Neural progenitor cell (in vitro differentiated cells): ENCODE results near the gene PRKCE. TPM values are rescaled to one million over a fixed set of nuclear protein-coding genes. Genes with fewer than 3 reads are reported as not detected.

Experiments used
- DNase-seq: peaks from one replicate; pipeline ENCODE4 v3.0.0-alpha.2; 2016; ENCODE audit warnings: low spot score
- H2AFZ ChIP-seq: fragments of 200-600 bp; sonication (generic); replicated peaks from 2 replicates; pipeline ENCODE4 v1.6.1; 2016; ENCODE audit warnings: antibody characterized with exemption
- H3F3A ChIP-seq: fragments of 200-600 bp; sonication (generic); 2 replicates; pipeline ENCODE4 v1.6.1; 2016; ENCODE audit warnings: antibody characterized with exemption, low read depth
- H3K27ac ChIP-seq: fragments of 200-600 bp; sonication (generic); 2 replicates; pipeline ENCODE4 v1.5.1; 2016; ENCODE audit warnings: mild to moderate bottlenecking
- H3K27me3 ChIP-seq: fragments of 200-600 bp; sonication (generic); 2 replicates; pipeline ENCODE4 v1.6.1; 2016; ENCODE audit warnings: mild to moderate bottlenecking, moderate library complexity
- H3K36me3 ChIP-seq: fragments of 200-600 bp; sonication (generic); 2 replicates; pipeline ENCODE4 v1.5.1; 2016
- H3K4me1 ChIP-seq: fragments of 200-600 bp; sonication (generic); 2 replicates; pipeline ENCODE4 v1.6.1; 2016; ENCODE audit warnings: mixed run types
- H3K4me2 ChIP-seq: fragments of 200-600 bp; sonication (generic); 2 replicates; pipeline ENCODE4 v1.6.1; 2016
- H3K4me3 ChIP-seq: fragments of 200-600 bp; sonication (generic); 2 replicates; pipeline ENCODE4 v1.5.1; 2016
- H3K79me2 ChIP-seq: fragments of 200-600 bp; sonication (generic); 2 replicates; pipeline ENCODE4 v1.6.1; 2016; ENCODE audit warnings: low read depth
- H3K9ac ChIP-seq: fragments of 200-600 bp; sonication (generic); 2 replicates; pipeline ENCODE4 v1.6.1; 2016
- H3K9me3 ChIP-seq: fragments of 200-600 bp; sonication (generic); 2 replicates; pipeline ENCODE4 v1.5.1; 2016; ENCODE audit warnings: low read depth
- H4K20me1 ChIP-seq: fragments of 200-600 bp; sonication (generic); 2 replicates; pipeline ENCODE4 v1.6.1; 2016; ENCODE audit warnings: low read depth
- H3K27ac Mint-ChIP-seq: 3 replicates; pipeline ENCODE4 v1.8.0; 2021; ENCODE audit warnings: mixed read lengths
- H3K27me3 Mint-ChIP-seq: 2 replicates; pipeline ENCODE4 v1.8.0; 2022; ENCODE audit warnings: low read depth, mild to moderate bottlenecking, inconsistent platforms, moderate library complexity, mixed read lengths; ENCODE audit not compliant: insufficient read depth
- H3K36me3 Mint-ChIP-seq: 3 replicates; pipeline ENCODE4 v1.8.0; 2021; ENCODE audit warnings: mixed read lengths
- H3K4me1 Mint-ChIP-seq: 3 replicates; pipeline ENCODE4 v1.8.0; 2021; ENCODE audit warnings: mixed read lengths
- H3K4me3 Mint-ChIP-seq: 3 replicates; pipeline ENCODE4 v1.8.0; 2021; ENCODE audit warnings: mild to moderate bottlenecking, moderate library complexity, mixed read lengths
- H3K9me3 Mint-ChIP-seq: 3 replicates; pipeline ENCODE4 v1.8.0; 2020; ENCODE audit warnings: mixed read lengths
- EZH2 ChIP-seq: fragments of 200-600 bp; sonication (generic); IDR thresholded peaks from 2 replicates; pipeline ENCODE4 v1.6.1; 2017; ENCODE audit warnings: antibody characterized with exemption, mild to moderate bottlenecking, moderate library complexity
- EZH2phosphoT487 ChIP-seq: fragments of 200-600 bp; sonication (generic); IDR thresholded peaks from 2 replicates; pipeline ENCODE4 v1.6.1; 2017; ENCODE audit warnings: antibody characterized with exemption
- total RNA-seq: library from RNA; depleted of rRNA; stranded (reverse); fragments of >200 nt; gene quantifications from 2 replicates; pipeline ENCODE4 v1.2.3, GENCODE V29; 2015; ENCODE audit warnings: low replicate concordance
- TF ChIP-seq, protein P1 (sequence below): fragments of 200-600 bp; sonication (generic); IDR thresholded peaks from 2 replicates; pipeline ENCODE4 v1.5.1; 2017; ENCODE audit warnings: antibody characterized with exemption, mild to moderate bottlenecking

Gene PRKCE
- total RNA-seq, 1 donor from 2014 or later, result 4.1 TPM

DNA sequence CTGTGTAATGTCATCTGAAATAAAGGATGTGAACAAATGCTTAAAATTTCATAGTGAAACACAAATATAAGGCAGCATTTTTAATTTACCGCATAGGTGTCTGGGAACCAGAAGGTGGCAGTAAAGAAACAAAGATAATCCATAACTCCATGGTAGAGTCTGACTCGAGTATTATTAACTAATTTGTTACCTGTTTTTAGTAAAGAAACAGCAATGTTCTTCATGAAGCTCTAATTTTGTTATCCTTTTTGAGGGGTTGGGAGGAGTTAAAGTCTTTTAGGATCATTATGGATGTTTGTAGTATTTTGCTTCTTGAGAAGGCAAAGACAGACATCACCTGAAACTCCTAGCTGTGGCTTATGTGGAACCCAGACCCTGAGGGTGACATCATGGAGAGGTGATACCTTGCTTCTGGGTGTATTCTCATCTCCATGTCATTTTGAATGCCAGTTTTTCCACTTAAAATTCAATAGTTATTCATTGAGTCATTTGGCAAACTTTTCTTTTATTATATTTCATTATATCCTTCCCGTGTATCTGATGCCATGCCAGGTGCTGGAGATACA, 359.5 kb downstream of the PRKCE start:
- TF ChIP-seq, protein P1, sequence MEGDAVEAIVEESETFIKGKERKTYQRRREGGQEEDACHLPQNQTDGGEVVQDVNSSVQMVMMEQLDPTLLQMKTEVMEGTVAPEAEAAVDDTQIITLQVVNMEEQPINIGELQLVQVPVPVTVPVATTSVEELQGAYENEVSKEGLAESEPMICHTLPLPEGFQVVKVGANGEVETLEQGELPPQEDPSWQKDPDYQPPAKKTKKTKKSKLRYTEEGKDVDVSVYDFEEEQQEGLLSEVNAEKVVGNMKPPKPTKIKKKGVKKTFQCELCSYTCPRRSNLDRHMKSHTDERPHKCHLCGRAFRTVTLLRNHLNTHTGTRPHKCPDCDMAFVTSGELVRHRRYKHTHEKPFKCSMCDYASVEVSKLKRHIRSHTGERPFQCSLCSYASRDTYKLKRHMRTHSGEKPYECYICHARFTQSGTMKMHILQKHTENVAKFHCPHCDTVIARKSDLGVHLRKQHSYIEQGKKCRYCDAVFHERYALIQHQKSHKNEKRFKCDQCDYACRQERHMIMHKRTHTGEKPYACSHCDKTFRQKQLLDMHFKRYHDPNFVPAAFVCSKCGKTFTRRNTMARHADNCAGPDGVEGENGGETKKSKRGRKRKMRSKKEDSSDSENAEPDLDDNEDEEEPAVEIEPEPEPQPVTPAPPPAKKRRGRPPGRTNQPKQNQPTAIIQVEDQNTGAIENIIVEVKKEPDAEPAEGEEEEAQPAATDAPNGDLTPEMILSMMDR, result peak; percentile 79
- TF ChIP-seq EZH2phosphoT487, result no peak

DNA sequence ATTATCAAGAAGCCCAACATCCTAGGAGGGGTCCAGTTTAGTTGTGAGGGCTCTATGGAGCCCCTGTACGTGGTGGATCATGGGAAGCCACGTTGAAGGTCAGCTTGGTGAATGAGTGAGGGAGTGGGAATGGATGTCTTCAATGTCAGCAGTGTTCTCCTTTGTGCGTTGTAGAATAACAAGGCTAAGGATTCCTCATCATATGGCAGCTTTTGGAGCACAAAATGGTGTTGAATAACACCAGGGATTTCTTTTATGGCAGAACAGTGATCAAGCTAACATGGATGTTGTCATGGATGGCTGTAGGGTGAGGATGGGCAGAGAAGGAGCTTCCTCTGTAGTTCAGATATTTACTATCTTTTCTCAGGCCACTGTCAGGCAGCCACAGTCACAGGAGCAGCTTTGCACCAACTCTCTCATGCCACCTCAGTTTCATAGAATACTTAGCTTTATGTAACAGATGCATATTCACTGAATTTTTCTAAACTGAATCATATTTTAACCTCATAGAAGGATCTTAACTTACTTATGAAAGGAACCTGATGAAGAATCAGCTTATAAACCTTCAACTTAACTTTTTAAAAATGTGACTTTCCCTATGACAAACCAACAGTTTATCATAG, 361.3 kb downstream of the PRKCE start:
- H3K27me3 ChIP-seq, result no peaks in the 10 kb centered on the region
- H3K9ac ChIP-seq, result no peak overlapping the region
- H3K4me2 ChIP-seq, result no peak overlapping the region
- no peak overlapping the region for H2AFZ ChIP-seq
- peaks cover 7% of the 10 kb centered on the region for H3K36me3 Mint-ChIP-seq
- H3K4me3 Mint-ChIP-seq, result no peak overlapping the region
- no peak overlapping the region for H3K4me3 ChIP-seq
- no peaks in the 10 kb centered on the region for H3K79me2 ChIP-seq
- H3K4me1 ChIP-seq, result peaks cover 12% of the 10 kb centered on the region
- H3K27ac Mint-ChIP-seq, result no peak overlapping the region
- no peaks in the 10 kb centered on the region for H3K9me3 Mint-ChIP-seq
- H3K27ac ChIP-seq, result no peak overlapping the region
- no peak for DNase-seq
- H3K9me3 ChIP-seq, result no peaks in the 10 kb centered on the region
- H3K36me3 ChIP-seq, result no peaks in the 10 kb centered on the region
- no peaks in the 10 kb centered on the region for H4K20me1 ChIP-seq
- H3K4me1 Mint-ChIP-seq, result peaks cover 18% of the 10 kb centered on the region
- TF ChIP-seq EZH2, result no peak
- TF ChIP-seq EZH2phosphoT487, result no peak
- TF ChIP-seq, protein P1, result no peak
- no peaks in the 10 kb centered on the region for H3K27me3 Mint-ChIP-seq
- peaks cover 13% of the 10 kb centered on the region for H3F3A ChIP-seq

More for the DNA sequence above, 359.5 kb downstream of the PRKCE start:
- Mint-ChIP-seq H3K4me3 (no peak overlapping the region), H3K27me3 (no peaks in the 10 kb centered on the region), H3K4me1 (peaks cover 16% of the 10 kb centered on the region), H3K27ac (no peak overlapping the region), H3K36me3 (peaks cover 3% of the 10 kb centered on the region), H3K9me3 (no peaks in the 10 kb centered on the region)
- Histone ChIP-seq H3K4me1 (peaks cover 12% of the 10 kb centered on the region), H4K20me1 (no peaks in the 10 kb centered on the region), H3K36me3 (no peaks in the 10 kb centered on the region), H3K27me3 (no peaks in the 10 kb centered on the region), H3K4me3 (no peak overlapping the region), H3K4me2 (no peak overlapping the region), H2AFZ (no peak overlapping the region), H3F3A (peaks cover 12% of the 10 kb centered on the region), H3K9ac (no peak overlapping the region), H3K27ac (no peak overlapping the region), H3K79me2 (no peaks in the 10 kb centered on the region), H3K9me3 (no peaks in the 10 kb centered on the region)
- peak; percentile 45 for DNase-seq

DNA sequence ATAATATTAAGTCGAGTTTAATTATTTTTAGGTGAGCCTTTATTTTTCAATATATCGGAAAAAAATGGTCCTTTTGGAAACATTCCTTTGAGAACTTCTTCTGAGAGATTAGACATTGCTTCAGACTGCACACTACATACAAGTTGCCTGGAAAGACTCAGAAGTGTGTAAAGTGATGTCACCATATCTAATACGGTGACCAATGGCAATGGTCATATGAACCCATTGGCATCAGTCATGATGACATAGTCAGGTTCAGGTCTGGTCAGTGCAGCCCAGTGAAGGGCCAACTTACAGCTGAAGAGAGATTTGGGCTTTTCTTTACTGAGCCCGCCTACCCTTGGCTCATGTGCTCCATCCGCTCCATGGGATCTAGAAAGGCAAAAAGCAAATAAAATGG, 362.3 kb downstream of the PRKCE start:
- H3K79me2 ChIP-seq, result no peaks in the 10 kb centered on the region
- Mint-ChIP-seq H3K36me3 (peaks cover 7% of the 10 kb centered on the region), H3K9me3 (no peaks in the 10 kb centered on the region), H3K27ac (no peak overlapping the region), H3K4me3 (no peak overlapping the region), H3K4me1 (peaks cover 18% of the 10 kb centered on the region), H3K27me3 (no peaks in the 10 kb centered on the region)
- DNase-seq, result no peak
- no peak overlapping the region for H3K9ac ChIP-seq
- peaks cover 13% of the 10 kb centered on the region for H3F3A ChIP-seq
- H3K4me3 ChIP-seq, result no peak overlapping the region
- H4K20me1 ChIP-seq, result no peaks in the 10 kb centered on the region
- no peak overlapping the region for H2AFZ ChIP-seq
- H3K4me2 ChIP-seq, result no peak overlapping the region
- no peaks in the 10 kb centered on the region for H3K27me3 ChIP-seq
- H3K36me3 ChIP-seq, result no peaks in the 10 kb centered on the region
- H3K4me1 ChIP-seq, result peaks cover 12% of the 10 kb centered on the region
- TF ChIP-seq, protein P1, result no peak
- TF ChIP-seq EZH2 (no peak), EZH2phosphoT487 (no peak)
- no peak overlapping the region for H3K27ac ChIP-seq
- H3K9me3 ChIP-seq, result no peaks in the 10 kb centered on the region
